Gastroesophageal sphincter (tissue), 4 donors: ENCODE measurements around the gene RNF168. TPM values are rescaled to one million over a fixed set of nuclear protein-coding genes. Genes with fewer than 3 reads are reported as not detected.
"Not testable (repeated sequence)": the region's sequence is repeated elsewhere in the genome, so short reads cannot be mapped to it uniquely, and the experiment has no call there.

ENCODE experiments used
- ATAC-seq: fragments of 150-250 bp; one replicate; pipeline ENCODE4 v1.9.1; 2016; ENCODE audit warnings: mild to moderate bottlenecking, moderate library complexity
- H3K27ac ChIP-seq, 4 donors: fragments of 200-600 bp; sonication (generic) in 3 of 4; 1 replicate in 3 of 4; 2 replicates in 1 of 4; pipeline ENCODE4 v1.5.1; 2016 to 2019
- H3K27me3 ChIP-seq: fragments of 200-600 bp; sonication (generic); one replicate; pipeline ENCODE4 v1.5.1; 2019
- H3K36me3 ChIP-seq, 2 donors: fragments of 200-600 bp; sonication (generic); one replicate each; pipeline ENCODE4 v1.5.1; 2019; ENCODE audit warnings: control low read depth in 1 of 2
- H3K4me1 ChIP-seq, 3 donors: fragments of 200-600 bp; sonication (generic); 1 replicate in 2 of 3; 2 replicates in 1 of 3; pipeline ENCODE4 v1.5.1; 2016 to 2019; ENCODE audit warnings: control low read depth in 2 of 3
- H3K4me3 ChIP-seq, 2 donors: fragments of 200-600 bp; sonication (generic); one replicate each; pipeline ENCODE4 v1.5.1; 2019; ENCODE audit warnings: mild to moderate bottlenecking in 1 of 2, moderate library complexity in 1 of 2
- H3K9me3 ChIP-seq, 3 donors: fragments of 200-600 bp; sonication (generic); one replicate each; pipeline ENCODE4 v1.5.1; 2017 to 2019; ENCODE audit warnings: control low read depth in 2 of 3
- CTCF ChIP-seq, 4 experiments: fragments of 200-600 bp in 2 of 4; fragments of 450-650 bp in 2 of 4; sonication (generic) in 1 of 4; IDR thresholded peaks; one replicate each; pipeline ENCODE4 v1.5.1; 2017 to 2019; ENCODE audit warnings: antibody characterized with exemption in 4 of 4, mild to moderate bottlenecking in 2 of 4, moderate library complexity in 2 of 4
- EP300 ChIP-seq: sonication (generic); formaldehyde crosslinking; IDR thresholded peaks from one replicate; pipeline ENCODE4 v1.6.1; 2017; ENCODE audit warnings: antibody characterized with exemption, mild to moderate bottlenecking
- POLR2A ChIP-seq, 2 donors: fragments of 450-650 bp; IDR thresholded peaks; one replicate each; pipeline ENCODE4 v1.6.1; 2017; ENCODE audit warnings: antibody characterized with exemption in 2 of 2, mild to moderate bottlenecking in 2 of 2, moderate library complexity in 1 of 2
- POLR2AphosphoS5 ChIP-seq: sonication (generic); formaldehyde crosslinking; IDR thresholded peaks from one replicate; pipeline ENCODE4 v1.6.1; 2017; ENCODE audit warnings: antibody characterized with exemption
- WGBS, 2 donors: methylation state at CpG; one replicate each; pipeline ENCODE4 v1.1.5; 2018; ENCODE audit warnings: low coverage in 1 of 2; 5-methylcytosine and 5-hydroxymethylcytosine counted together
- total RNA-seq, 4 donors: library from RNA; depleted of rRNA; stranded (reverse); fragments of >200 nt; gene quantifications; one replicate each; pipeline ENCODE4 v1.1.0, GENCODE V29; 2016

Gene RNF168
- total RNA-seq: 10 to 100 TPM; 19.4 to 26.0 (median 23.7) TPM

- WGBS, 2 donors: 0 to 5% methylated on average over 4 to 15 of the region's 75 CpGs
- Histone ChIP-seq H3K4me3 (peak within 1 kb of the TSS; percentile 83 to 90), H3K27me3 (no peaks in the 10 kb centered on the region), H3K27ac (peak within 1 kb of the TSS; percentile 95 to 99 (median 97)), H3K4me1 (peaks cover 0 to 38% (median 10%) of the 10 kb centered on the region in 3 donors), H3K9me3 (no peaks in the 10 kb centered on the region), H3K36me3 (no peaks in the 10 kb centered on the region)
- peak; percentile 97 for ATAC-seq
- TF ChIP-seq EP300 (no peak), CTCF (IDR thresholded peaks at IDR 0.05) (peak in 1 of 4 experiments; percentile 15), POLR2A (IDR thresholded peaks at IDR 0.05) (peak; percentile 97 to 98), POLR2AphosphoS5 (peak; percentile 98)
Observed at GRCh38 chr3:196503196-196504076, at the start of gene RNF168. Gene RNF168, minus strand, starts transcription at chr3:196503768. Its CDS starts 595 bp downstream, at chr3:196503173.

GRCh38 chr3:196552253-196552652 lies 48.7 kb upstream of the RNF168 start:
- Histone ChIP-seq H3K4me3 (no peak overlapping the region), H3K9me3 (no peaks in the 10 kb centered on the region), H3K27ac (no peak overlapping the region), H3K36me3 (peaks cover 0 to 29% of the 10 kb centered on the region in 2 donors), H3K4me1 (no peaks in the 10 kb centered on the region), H3K27me3 (no peaks in the 10 kb centered on the region)
- no peak for TF ChIP-seq EP300
- no peak for TF ChIP-seq POLR2A (IDR thresholded peaks at IDR 0.05)
- no peak for TF ChIP-seq CTCF (IDR thresholded peaks at IDR 0.05)
- TF ChIP-seq POLR2AphosphoS5: no peak
- no peak for ATAC-seq
- WGBS, 2 donors: 90 to 99% methylated on average over 5 of the region's 5 CpGs

- H3K4me3 ChIP-seq, H3K27ac ChIP-seq, H3K4me1 ChIP-seq, H3K9me3 ChIP-seq, H3K27me3 ChIP-seq, ATAC-seq: not testable (repeated sequence)
- 71 to 82% methylated on average over 3 of the region's 3 CpGs for WGBS, 2 donors
- peaks cover 0 to 28% of the 10 kb centered on the region in 2 donors for H3K36me3 ChIP-seq
Observed at GRCh38 chr3:196550172-196550571, 46.6 kb upstream of the RNF168 start.

- not testable (repeated sequence) for H3K9me3 ChIP-seq, ATAC-seq, H3K27me3 ChIP-seq, H3K27ac ChIP-seq, H3K4me3 ChIP-seq, H3K4me1 ChIP-seq
- WGBS, 2 donors: 83 to 100% methylated on average over 1 of the region's 1 CpG
- peaks cover 0 to 19% of the 10 kb centered on the region in 2 donors for H3K36me3 ChIP-seq
Observed at GRCh38 chr3:196549312-196549711, 45.7 kb upstream of the RNF168 start.

- H3K27ac ChIP-seq: no peak overlapping the region
- H3K27me3 ChIP-seq: no peaks in the 10 kb centered on the region
- no peaks in the 10 kb centered on the region for H3K4me1 ChIP-seq
- ATAC-seq: no peak
- H3K9me3 ChIP-seq: no peaks in the 10 kb centered on the region
- no peak for TF ChIP-seq CTCF (IDR thresholded peaks at IDR 0.05)
- no peak for TF ChIP-seq POLR2AphosphoS5
- TF ChIP-seq EP300: no peak
- no peak for TF ChIP-seq POLR2A (IDR thresholded peaks at IDR 0.05)
- 100% methylated on average over 1 to 2 of the region's 2 CpGs for WGBS, 2 donors
- H3K4me3 ChIP-seq: no peak overlapping the region
- H3K36me3 ChIP-seq: no peaks in the 10 kb centered on the region
Observed at GRCh38 chr3:196547067-196547466, 43.5 kb upstream of the RNF168 start.

GRCh38 chr3:196546537-196546936 lies 43.0 kb upstream of the RNF168 start:
- H3K4me3 ChIP-seq: no peak overlapping the region
- H3K27ac ChIP-seq: no peak overlapping the region
- no peaks in the 10 kb centered on the region for H3K36me3 ChIP-seq
- no peaks in the 10 kb centered on the region for H3K9me3 ChIP-seq
- TF ChIP-seq POLR2A (IDR thresholded peaks at IDR 0.05) (no peak), EP300 (no peak), CTCF (IDR thresholded peaks at IDR 0.05) (no peak), POLR2AphosphoS5 (no peak)
- H3K4me1 ChIP-seq: no peaks in the 10 kb centered on the region
- WGBS, 2 donors: 80 to 86% methylated on average over 5 of the region's 5 CpGs
- no peak for ATAC-seq
- H3K27me3 ChIP-seq: no peaks in the 10 kb centered on the region
